ENCODE results near the gene G2E3.

DNA sequence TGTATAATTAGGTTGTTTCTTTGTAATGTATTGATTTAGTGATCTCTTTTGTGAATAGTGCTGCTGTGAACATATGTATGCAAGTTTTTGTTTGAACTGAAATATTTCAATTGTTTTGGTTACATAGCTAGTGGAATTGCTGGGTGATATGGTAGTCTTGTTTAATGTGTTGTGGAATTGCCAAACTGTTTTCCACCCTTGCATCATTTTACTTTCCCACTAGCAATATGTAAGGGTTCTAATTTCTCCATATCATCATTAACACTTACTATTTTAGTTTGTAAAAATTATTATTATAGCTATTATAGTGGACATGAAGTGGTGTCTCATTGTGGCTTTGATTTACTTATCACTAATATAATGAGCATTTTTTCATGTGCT is 5.9 kb downstream of the G2E3 start:
- no peak for TF ChIP-seq EZH2 (IDR thresholded peaks at IDR 0.05; ENCODE audit: borderline replicate concordance, low read depth, low read length, severe bottlenecking)
- TF ChIP-seq, protein P1, sequence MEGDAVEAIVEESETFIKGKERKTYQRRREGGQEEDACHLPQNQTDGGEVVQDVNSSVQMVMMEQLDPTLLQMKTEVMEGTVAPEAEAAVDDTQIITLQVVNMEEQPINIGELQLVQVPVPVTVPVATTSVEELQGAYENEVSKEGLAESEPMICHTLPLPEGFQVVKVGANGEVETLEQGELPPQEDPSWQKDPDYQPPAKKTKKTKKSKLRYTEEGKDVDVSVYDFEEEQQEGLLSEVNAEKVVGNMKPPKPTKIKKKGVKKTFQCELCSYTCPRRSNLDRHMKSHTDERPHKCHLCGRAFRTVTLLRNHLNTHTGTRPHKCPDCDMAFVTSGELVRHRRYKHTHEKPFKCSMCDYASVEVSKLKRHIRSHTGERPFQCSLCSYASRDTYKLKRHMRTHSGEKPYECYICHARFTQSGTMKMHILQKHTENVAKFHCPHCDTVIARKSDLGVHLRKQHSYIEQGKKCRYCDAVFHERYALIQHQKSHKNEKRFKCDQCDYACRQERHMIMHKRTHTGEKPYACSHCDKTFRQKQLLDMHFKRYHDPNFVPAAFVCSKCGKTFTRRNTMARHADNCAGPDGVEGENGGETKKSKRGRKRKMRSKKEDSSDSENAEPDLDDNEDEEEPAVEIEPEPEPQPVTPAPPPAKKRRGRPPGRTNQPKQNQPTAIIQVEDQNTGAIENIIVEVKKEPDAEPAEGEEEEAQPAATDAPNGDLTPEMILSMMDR (IDR thresholded peaks at IDR 0.05; ENCODE audit: borderline replicate concordance, extremely low read depth, low read length, poor library complexity, severe bottlenecking), result no peak
